Neural progenitor cell (in vitro differentiated cells): ENCODE data around the gene STX16.

Experiments used
- CTCF ChIP-seq: fragments of 200-600 bp; sonication (generic); IDR thresholded peaks from 2 replicates; pipeline ENCODE4 v1.5.1; 2017; ENCODE audit warnings: antibody characterized with exemption, mild to moderate bottlenecking
- EZH2 ChIP-seq: fragments of 200-600 bp; sonication (generic); IDR thresholded peaks from 2 replicates; pipeline ENCODE4 v1.6.1; 2017; ENCODE audit warnings: antibody characterized with exemption, mild to moderate bottlenecking, moderate library complexity

- TF ChIP-seq EZH2 (no peak), CTCF (no peak)
Observed at GRCh38 chr20:58713801-58714339, 62.8 kb downstream of the STX16 start.
